Endodermal cell (in vitro differentiated cells): ENCODE measurements around the gene UBC. TPM values are rescaled to one million over a fixed set of nuclear protein-coding genes. Genes with fewer than 3 reads are reported as not detected.
A peak's percentile ranks its signal among the peaks of the same experiment; 100 is the strongest.
"Not testable (repeated sequence)": the region's sequence is repeated elsewhere in the genome, so short reads cannot be mapped to it uniquely, and the experiment has no call there.

Experiments used
- DNase-seq: peaks from one replicate; pipeline ENCODE4 v3.0.0-alpha.2; 2017
- H3K27ac ChIP-seq: 2 replicates; pipeline ENCODE4 v1.5.1; 2013; ENCODE audit warnings: mild to moderate bottlenecking, low read depth, low read length, moderate library complexity
- H3K27me3 ChIP-seq: 2 replicates; pipeline ENCODE4 v1.6.1; 2013; ENCODE audit warnings: mild to moderate bottlenecking, low read length, moderate library complexity; ENCODE audit not compliant: insufficient read depth, control insufficient read depth, poor library complexity, severe bottlenecking
- H3K36me3 ChIP-seq: 2 replicates; pipeline ENCODE4 v1.7.0; 2013; ENCODE audit warnings: mild to moderate bottlenecking, low read length, moderate library complexity; ENCODE audit not compliant: control insufficient read depth, insufficient read depth
- H3K4me1 ChIP-seq: one replicate; pipeline ENCODE4 v1.7.0; 2013; ENCODE audit warnings: low read length; ENCODE audit not compliant: control insufficient read depth, insufficient read depth
- H3K4me3 ChIP-seq: 2 replicates; pipeline ENCODE4 v1.5.1; 2013; ENCODE audit warnings: mild to moderate bottlenecking, low read length, moderate library complexity
- H3K9ac ChIP-seq: 2 replicates; pipeline ENCODE4 v1.6.1; 2013; ENCODE audit warnings: mild to moderate bottlenecking, low read length, moderate library complexity; ENCODE audit not compliant: poor library complexity, severe bottlenecking; ENCODE audit errors: extremely low read depth
- H3K9me3 ChIP-seq: 2 replicates; pipeline ENCODE4 v1.6.1; 2013; ENCODE audit warnings: mild to moderate bottlenecking, low read length, moderate library complexity; ENCODE audit not compliant: control insufficient read depth
- H3K27ac Mint-ChIP-seq: 2 replicates; pipeline ENCODE4 v1.8.0; 2020; ENCODE audit warnings: mixed read lengths
- H3K27me3 Mint-ChIP-seq: 2 replicates; pipeline ENCODE4 v1.8.0; 2021; ENCODE audit warnings: mild to moderate bottlenecking, mixed read lengths; ENCODE audit not compliant: insufficient read depth
- H3K36me3 Mint-ChIP-seq: 2 replicates; pipeline ENCODE4 v1.8.0; 2020; ENCODE audit warnings: low read depth, mixed read lengths
- H3K4me1 Mint-ChIP-seq: 2 replicates; pipeline ENCODE4 v1.8.0; 2020; ENCODE audit warnings: mixed read lengths
- H3K4me3 Mint-ChIP-seq: 2 replicates; pipeline ENCODE4 v1.8.0; 2020; ENCODE audit warnings: mild to moderate bottlenecking, moderate library complexity, mixed read lengths
- H3K9me3 Mint-ChIP-seq: 2 replicates; pipeline ENCODE4 v1.8.0; 2020; ENCODE audit warnings: mild to moderate bottlenecking, mixed read lengths
- CTCF ChIP-seq: fragments of 200-600 bp; sonication (generic); conservative IDR thresholded peaks from 2 replicates; pipeline ENCODE4 v1.5.0; 2021; ENCODE audit warnings: antibody characterized with exemption, mild to moderate bottlenecking
- WGBS, 2 experiments: methylation state at CpG; one replicate each; pipeline versions ENCODE4 v1.1.5 to v1.1.7; 2013; ENCODE audit warnings: missing lambda C conversion rate in 2 of 2, mixed read lengths in 1 of 2; ENCODE audit not compliant: insufficient coverage in 1 of 2, insufficient read length in 1 of 2; 5-methylcytosine and 5-hydroxymethylcytosine counted together
- total RNA-seq, 2 donors: library from RNA; stranded (reverse); fragmentation: NEBNext Ultra II Directional in 1 of 2; extraction: Animal tissue kit (Norgen Biotek cat#: 25700) in 1 of 2; gene quantifications; 2 replicates in 1 of 2; 3 replicates in 1 of 2; pipeline ENCODE4 v1.2.1, GENCODE V29; 2021

Gene UBC
- total RNA-seq, 2 donors from 2014 or later = 580 to 625 TPM

DNA sequence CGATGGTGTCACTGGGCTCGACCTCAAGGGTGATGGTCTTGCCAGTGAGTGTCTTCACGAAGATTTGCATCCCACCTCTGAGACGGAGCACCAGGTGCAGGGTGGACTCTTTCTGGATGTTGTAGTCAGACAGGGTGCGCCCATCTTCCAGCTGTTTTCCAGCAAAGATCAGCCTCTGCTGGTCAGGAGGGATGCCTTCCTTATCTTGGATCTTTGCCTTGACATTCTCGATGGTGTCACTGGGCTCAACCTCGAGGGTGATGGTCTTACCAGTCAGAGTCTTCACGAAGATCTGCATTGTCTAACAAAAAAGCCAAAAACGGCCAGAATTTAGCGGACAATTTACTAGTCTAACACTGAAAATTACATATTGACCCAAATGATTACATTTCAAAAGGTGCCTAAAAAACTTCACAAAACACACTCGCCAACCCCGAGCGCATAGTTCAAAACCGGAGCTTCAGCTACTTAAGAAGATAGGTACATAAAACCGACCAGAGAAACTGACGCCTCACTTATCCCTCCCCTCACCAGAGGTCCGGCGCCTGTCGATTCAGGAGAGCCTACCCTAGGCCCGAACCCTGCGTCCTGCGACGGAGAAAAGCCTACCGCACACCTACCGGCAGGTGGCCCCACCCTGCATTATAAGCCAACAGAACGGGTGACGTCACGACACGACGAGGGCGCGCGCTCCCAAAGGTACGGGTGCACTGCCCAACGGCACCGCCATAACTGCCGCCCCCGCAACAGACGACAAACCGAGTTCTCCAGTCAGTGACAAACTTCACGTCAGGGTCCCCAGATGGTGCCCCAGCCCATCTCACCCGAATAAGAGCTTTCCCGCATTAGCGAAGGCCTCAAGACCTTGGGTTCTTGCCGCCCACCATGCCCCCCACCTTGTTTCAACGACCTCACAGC is 717 bp downstream of the UBC start:
- peak; percentile 74 for TF ChIP-seq CTCF
- Histone ChIP-seq H3K27me3 (no peaks in the 10 kb centered on the region), H3K27ac (peak overlapping the region; percentile 100), H3K4me3 (peak overlapping the region; percentile 99), H3K4me1 (peaks cover 12% of the 10 kb centered on the region), H3K9ac (peak overlapping the region; percentile 99), H3K36me3 (peaks cover 36% of the 10 kb centered on the region), H3K9me3 (no peaks in the 10 kb centered on the region)
- no peaks in the 10 kb centered on the region for H3K27me3 Mint-ChIP-seq
- 10 to 15% methylated on average over 28 to 46 of the region's 46 CpGs for WGBS, 2 experiments
- H3K9me3 Mint-ChIP-seq = no peaks in the 10 kb centered on the region
- H3K4me3 Mint-ChIP-seq = peak overlapping the region; percentile 100
- peak overlapping the region; percentile 100 for H3K27ac Mint-ChIP-seq
- H3K36me3 Mint-ChIP-seq = peaks cover 38% of the 10 kb centered on the region
- peaks cover 48% of the 10 kb centered on the region for H3K4me1 Mint-ChIP-seq
- DNase-seq = peak; percentile 94

DNA sequence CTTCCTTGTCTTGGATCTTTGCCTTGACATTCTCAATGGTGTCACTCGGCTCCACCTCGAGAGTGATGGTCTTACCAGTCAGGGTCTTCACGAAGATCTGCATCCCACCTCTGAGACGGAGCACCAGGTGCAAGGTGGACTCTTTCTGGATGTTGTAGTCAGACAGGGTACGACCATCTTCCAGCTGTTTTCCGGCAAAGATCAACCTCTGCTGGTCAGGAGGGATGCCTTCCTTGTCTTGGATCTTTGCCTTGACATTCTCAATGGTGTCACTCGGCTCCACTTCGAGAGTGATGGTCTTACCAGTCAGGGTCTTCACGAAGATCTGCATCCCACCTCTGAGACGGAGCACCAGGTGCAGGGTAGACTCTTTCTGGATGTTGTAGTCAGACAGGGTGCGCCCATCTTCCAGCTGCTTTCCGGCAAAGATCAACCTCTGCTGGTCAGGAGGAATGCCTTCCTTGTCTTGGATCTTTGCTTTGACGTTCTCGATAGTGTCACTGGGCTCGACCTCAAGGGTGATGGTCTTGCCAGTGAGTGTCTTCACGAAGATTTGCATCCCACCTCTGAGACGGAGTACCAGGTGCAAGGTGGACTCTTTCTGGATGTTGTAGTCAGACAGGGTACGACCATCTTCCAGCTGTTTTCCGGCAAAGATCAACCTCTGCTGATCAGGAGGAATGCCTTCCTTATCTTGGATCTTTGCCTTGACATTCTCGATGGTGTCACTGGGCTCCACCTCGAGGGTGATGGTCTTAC is 1.7 kb downstream of the UBC start:
- H3K9me3 Mint-ChIP-seq, H3K27ac ChIP-seq, H3K27me3 ChIP-seq, H3K27me3 Mint-ChIP-seq, DNase-seq, H3K9me3 ChIP-seq: not testable (repeated sequence)
- 91 to 92% methylated on average over 6 to 17 of the region's 21 CpGs for WGBS, 2 experiments
- peaks cover 12% of the 10 kb centered on the region for H3K4me1 ChIP-seq
- H3K9ac ChIP-seq = peak overlapping the region; percentile 99
- peaks cover 38% of the 10 kb centered on the region for H3K36me3 Mint-ChIP-seq
- peak overlapping the region; percentile 100 for H3K27ac Mint-ChIP-seq
- peak overlapping the region; percentile 99 for H3K4me3 ChIP-seq
- peaks cover 36% of the 10 kb centered on the region for H3K36me3 ChIP-seq
- H3K4me1 Mint-ChIP-seq = peaks cover 42% of the 10 kb centered on the region
- peak overlapping the region; percentile 100 for H3K4me3 Mint-ChIP-seq

GRCh38 chr12:124911521-124911920 is 2.9 kb downstream of the UBC start:
- H3K27me3 ChIP-seq, H3K4me1 ChIP-seq, H3K27ac ChIP-seq, DNase-seq, H3K27ac Mint-ChIP-seq, H3K9ac ChIP-seq, H3K9me3 Mint-ChIP-seq, H3K9me3 ChIP-seq, H3K27me3 Mint-ChIP-seq: not testable (repeated sequence)
- Histone ChIP-seq H3K36me3 (peaks cover 36% of the 10 kb centered on the region), H3K4me3 (peak overlapping the region; percentile 72)
- peak overlapping the region; percentile 24 for H3K4me3 Mint-ChIP-seq
- H3K4me1 Mint-ChIP-seq = peaks cover 36% of the 10 kb centered on the region
- H3K36me3 Mint-ChIP-seq = peaks cover 38% of the 10 kb centered on the region
- 99% methylated on average over 5 of the region's 6 CpGs; no CpG with 5 or more reads in 1 of the 2 experiments for WGBS, 2 experiments
